HepG2 (cell line): Measurements from ENCODE around the gene CCND1. TPM values are rescaled to one million over a fixed set of nuclear protein-coding genes. Genes with fewer than 3 reads are reported as not detected.
A peak's percentile ranks its signal among the peaks of the same experiment; 100 is the strongest.

Source experiments
- CAMTA2 ChIP-seq: sonication (generic); formaldehyde crosslinking; IDR thresholded peaks from 2 replicates; pipeline ENCODE4 v1.4.0; 2020; ENCODE audit warnings: mild to moderate bottlenecking, missing genetic modification reagents, borderline replicate concordance
- CCDC6 ChIP-seq: sonication (generic); formaldehyde crosslinking; IDR thresholded peaks from 2 replicates; pipeline ENCODE4 v1.8.1; 2022; ENCODE audit warnings: mild to moderate bottlenecking, missing genetic modification reagents, moderate library complexity
- GMEB1 ChIP-seq: sonication (generic); formaldehyde crosslinking; IDR thresholded peaks from 2 replicates; pipeline ENCODE4 v1.5.1; 2020; ENCODE audit warnings: missing genetic modification reagents, mild to moderate bottlenecking, borderline replicate concordance
- MAFG ChIP-seq: sonication (generic); formaldehyde crosslinking; IDR thresholded peaks from 2 replicates; pipeline ENCODE4 v1.5.1; 2020; ENCODE audit warnings: mild to moderate bottlenecking, missing genetic modification reagents
- MED1 ChIP-seq: sonication (generic); formaldehyde crosslinking; IDR thresholded peaks from 2 replicates; pipeline ENCODE4 v1.4.0; 2020; ENCODE audit warnings: missing genetic modification reagents
- MZF1 ChIP-seq: sonication (generic); formaldehyde crosslinking; IDR thresholded peaks from 2 replicates; pipeline ENCODE4 v1.8.1; 2023; ENCODE audit warnings: mild to moderate bottlenecking, missing genetic modification reagents, borderline replicate concordance
- SAFB2 ChIP-seq: sonication (generic); formaldehyde crosslinking; IDR thresholded peaks from 2 replicates; pipeline ENCODE4 v1.5.1; 2020; ENCODE audit warnings: missing genetic modification reagents, low read depth, mild to moderate bottlenecking, borderline replicate concordance
- SALL2 ChIP-seq: sonication (generic); formaldehyde crosslinking; IDR thresholded peaks from 2 replicates; pipeline ENCODE4 v1.8.1; 2023; ENCODE audit warnings: mild to moderate bottlenecking, missing genetic modification reagents, inconsistent platforms
- SRSF1 ChIP-seq: fragments of 200-400 bp; formaldehyde crosslinking; optimal IDR thresholded peaks from 2 replicates; pipeline ENCODE3; 2017; ENCODE audit warnings: mild to moderate bottlenecking, low read depth, low read length, moderate library complexity
- TEAD3 ChIP-seq: optimal IDR thresholded peaks from 2 replicates; pipeline ENCODE3; 2016; ENCODE audit warnings: borderline replicate concordance
- ZBTB4 ChIP-seq: sonication (generic); formaldehyde crosslinking; IDR thresholded peaks from 2 replicates; pipeline ENCODE4 v1.4.0; 2020; ENCODE audit warnings: missing genetic modification reagents, mild to moderate bottlenecking, borderline replicate concordance
- ZC3H13 ChIP-seq: sonication (generic); formaldehyde crosslinking; IDR thresholded peaks from 2 replicates; pipeline ENCODE4 v1.8.1; 2023; ENCODE audit warnings: mild to moderate bottlenecking, missing genetic modification reagents, moderate library complexity
- ZFP36L1 ChIP-seq: sonication (generic); formaldehyde crosslinking; IDR thresholded peaks from 2 replicates; pipeline ENCODE4 v1.8.0; 2022; ENCODE audit warnings: mild to moderate bottlenecking, missing genetic modification reagents, moderate library complexity
- ZNF30 ChIP-seq: sonication (generic); formaldehyde crosslinking; IDR thresholded peaks from 2 replicates; pipeline ENCODE4 v1.5.0; 2020; ENCODE audit warnings: mild to moderate bottlenecking, missing genetic modification reagents
- ZNF441 ChIP-seq: sonication (generic); formaldehyde crosslinking; IDR thresholded peaks from 2 replicates; pipeline ENCODE4 v1.7.0; 2021; ENCODE audit warnings: missing genetic modification reagents, borderline replicate concordance
- ZNF713 ChIP-seq: sonication (generic); formaldehyde crosslinking; IDR thresholded peaks from 2 replicates; pipeline ENCODE4 v1.4.0; 2020; ENCODE audit warnings: mild to moderate bottlenecking, missing genetic modification reagents
- ZNF761 ChIP-seq: sonication (generic); formaldehyde crosslinking; conservative IDR thresholded peaks from 2 replicates; pipeline ENCODE4 v1.4.0; 2020; ENCODE audit warnings: mild to moderate bottlenecking, missing genetic modification reagents
- ZNF772 ChIP-seq: sonication (generic); formaldehyde crosslinking; IDR thresholded peaks from 2 replicates; pipeline ENCODE4 v1.5.0; 2020; ENCODE audit warnings: mild to moderate bottlenecking, missing genetic modification reagents
- ZNF850 ChIP-seq: sonication (generic); formaldehyde crosslinking; conservative IDR thresholded peaks from 2 replicates; pipeline ENCODE4 v1.9.0; 2021; ENCODE audit warnings: mild to moderate bottlenecking, missing genetic modification reagents
- ZSCAN25 ChIP-seq: sonication (generic); formaldehyde crosslinking; IDR thresholded peaks from 2 replicates; pipeline ENCODE4 v1.8.0; 2022; ENCODE audit warnings: mild to moderate bottlenecking, missing genetic modification reagents
- polyA plus RNA-seq, 8 experiments: library from polyadenylated mRNA; depleted of rRNA in 3 of 8; stranded (reverse) in 7 of 8; unstranded in 1 of 8; fragments of >200 nt; fragmentation: Illumina TruSeq in 4 of 8; extraction: Trizol in 4 of 8; gene quantifications; 2 replicates each; pipeline versions ENCODE4 v1.2.1 to v1.2.3, GENCODE V29; 2011 to 2016; ENCODE audit warnings: low read depth in 4 of 8, missing spikeins in 1 of 8, mixed read lengths in 1 of 8; ENCODE audit not compliant: insufficient read depth in 1 of 8
- total RNA-seq, 5 experiments: library from RNA; depleted of rRNA; stranded (reverse); fragments of >200 nt; fragmentation: Illumina TruSeq; extraction: Trizol; gene quantifications; 2 replicates each; pipeline ENCODE4 v1.2.3, GENCODE V29; 2016; ENCODE audit warnings: low read depth in 1 of 5
- TF ChIP-seq, protein P1 (sequence below): fragments of 450-650 bp; IDR thresholded peaks from 2 replicates; pipeline ENCODE4 v1.6.1; 2016

CCND1 gene
- total and polyA plus RNA-seq, 2 of the 13 experiments (the other 11 are each of a cell fraction or from before 2014, with no cell fraction given): 107 to 136 TPM

- TF ChIP-seq SRSF1 (no peak), ZNF850 (CRISPR knock-in tag) (no peak), MED1 (CRISPR knock-in tag) (peak; percentile 97), SALL2 (peak; percentile 70; the same call in 1 of the 2 replicates), ZNF30 (no peak), ZSCAN25 (CRISPR knock-in tag) (peak; percentile 54; the same call in 1 of the 2 replicates), ZFP36L1 (no peak), ZNF772 (CRISPR knock-in tag) (peak; percentile 70; the same call in 1 of the 2 replicates), CCDC6 (CRISPR knock-in tag) (no peak), ZNF713 (no peak), ZNF441 (CRISPR knock-in tag) (peak; percentile 63; the same call in 1 of the 2 replicates), CAMTA2 (no peak), MZF1 (CRISPR knock-in tag) (no peak), SAFB2 (CRISPR knock-in tag) (no peak; the same call in 1 of the 2 replicates), TEAD3 (CRISPR knock-in tag) (peak; percentile 99), ZC3H13 (CRISPR knock-in tag) (peak; percentile 90), GMEB1 (CRISPR knock-in tag) (no peak), ZBTB4 (peak; percentile 85; the same call in 1 of the 2 replicates), MAFG (no peak), ZNF761 (CRISPR knock-in tag) (peak; percentile 57; the same call in 1 of the 2 replicates)
- TF ChIP-seq, protein P1, sequence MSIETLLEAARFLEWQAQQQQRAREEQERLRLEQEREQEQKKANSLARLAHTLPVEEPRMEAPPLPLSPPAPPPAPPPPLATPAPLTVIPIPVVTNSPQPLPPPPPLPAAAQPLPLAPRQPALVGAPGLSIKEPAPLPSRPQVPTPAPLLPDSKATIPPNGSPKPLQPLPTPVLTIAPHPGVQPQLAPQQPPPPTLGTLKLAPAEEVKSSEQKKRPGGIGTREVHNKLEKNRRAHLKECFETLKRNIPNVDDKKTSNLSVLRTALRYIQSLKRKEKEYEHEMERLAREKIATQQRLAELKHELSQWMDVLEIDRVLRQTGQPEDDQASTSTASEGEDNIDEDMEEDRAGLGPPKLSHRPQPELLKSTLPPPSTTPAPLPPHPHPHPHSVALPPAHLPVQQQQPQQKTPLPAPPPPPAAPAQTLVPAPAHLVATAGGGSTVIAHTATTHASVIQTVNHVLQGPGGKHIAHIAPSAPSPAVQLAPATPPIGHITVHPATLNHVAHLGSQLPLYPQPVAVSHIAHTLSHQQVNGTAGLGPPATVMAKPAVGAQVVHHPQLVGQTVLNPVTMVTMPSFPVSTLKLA: no peak
Measured at GRCh38 chr11:69657911-69658625, 17.1 kb downstream of the CCND1 start (continued).
